Measurements from ENCODE around the gene PTPRS.

Gene PTPRS

DNA sequence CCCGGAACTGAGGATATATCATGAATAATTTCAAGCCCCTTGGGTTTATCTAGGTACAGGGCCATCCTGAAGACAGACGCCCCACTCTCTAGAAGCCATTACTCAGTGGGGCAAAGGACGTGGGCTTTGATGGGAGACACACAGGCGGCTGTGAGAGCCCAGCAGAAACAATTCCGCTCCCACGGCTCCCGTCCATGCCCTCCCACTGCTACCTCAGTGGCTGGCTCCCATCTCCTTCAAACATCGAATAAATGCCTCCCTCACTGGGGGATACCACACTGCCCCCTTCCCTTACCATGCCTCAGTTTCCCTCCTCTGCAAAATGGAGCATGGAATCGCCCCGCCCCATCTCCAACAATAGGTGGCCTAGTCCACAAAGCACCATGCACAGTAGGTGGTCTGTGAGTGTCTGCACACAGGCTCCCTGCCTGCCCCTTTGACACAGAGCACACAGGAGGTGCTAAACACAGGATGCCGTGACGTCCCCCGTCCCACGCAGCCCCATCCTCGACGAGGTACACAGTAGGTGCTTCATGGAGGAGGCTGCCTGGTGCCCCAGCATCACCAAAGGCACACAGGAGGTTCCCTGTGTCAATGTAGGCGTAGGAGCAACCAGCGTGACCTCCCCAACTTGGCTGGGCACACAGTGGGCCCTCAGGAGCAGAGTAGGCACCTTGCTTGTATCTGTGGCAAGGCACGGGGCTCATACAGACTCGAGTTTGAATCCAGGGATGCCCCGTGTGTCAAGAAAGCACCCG lies 46.0 kb downstream of the PTPRS start:
- H3K9me3 Mint-ChIP-seq: peaks cover 11% of the 10 kb centered on the region
- peaks cover 6% of the 10 kb centered on the region for H3K36me3 Mint-ChIP-seq
- no peak overlapping the region for H3K4me3 Mint-ChIP-seq
- H3K27ac Mint-ChIP-seq: no peak overlapping the region
- H3K4me1 Mint-ChIP-seq: peaks cover 18% of the 10 kb centered on the region
- peaks cover 62% of the 10 kb centered on the region for H3K27me3 Mint-ChIP-seq
- ATAC-seq: no peak

DNA sequence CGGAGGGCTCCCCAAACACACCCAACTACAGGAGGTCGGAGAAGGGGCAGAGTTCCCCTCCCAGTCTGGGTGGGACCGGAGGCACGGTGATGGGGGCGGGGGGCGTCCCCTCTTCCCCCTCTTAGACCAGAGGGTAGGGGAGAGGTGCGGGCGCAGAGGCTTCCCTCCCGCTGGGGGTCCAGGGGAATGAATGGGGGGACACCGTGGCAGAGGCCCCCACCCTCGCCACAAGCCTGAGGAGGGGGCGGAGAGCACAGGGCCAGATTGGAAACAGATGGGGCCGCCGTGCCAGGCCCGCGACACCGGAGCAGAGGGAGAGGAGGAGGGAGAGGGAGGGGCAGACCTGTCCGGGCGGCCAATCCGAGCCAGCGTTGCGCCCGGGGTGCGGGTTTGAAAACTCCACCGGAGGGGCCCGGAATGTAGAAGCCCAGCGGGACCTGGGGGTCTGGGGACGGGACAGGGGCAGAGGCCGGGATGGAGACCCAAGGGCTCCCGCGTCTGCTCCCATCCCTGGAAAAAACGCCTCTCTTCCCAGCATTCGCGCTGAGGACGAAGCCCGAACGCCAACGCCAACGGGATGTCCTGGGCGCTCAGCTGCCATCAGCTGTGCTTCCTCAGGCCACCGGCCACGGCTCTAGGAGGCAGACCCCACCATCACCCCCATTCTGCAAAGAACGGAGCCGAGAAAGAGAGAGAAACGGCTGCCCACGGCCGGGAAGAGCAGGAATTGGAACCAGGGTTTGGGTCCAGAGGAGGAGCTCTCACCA lies 46.8 kb downstream of the PTPRS start:
- Mint-ChIP-seq H3K4me3 (peak overlapping the region; percentile 59), H3K27ac (no peak overlapping the region), H3K9me3 (peaks cover 5% of the 10 kb centered on the region), H3K4me1 (peaks cover 18% of the 10 kb centered on the region), H3K36me3 (no peaks in the 10 kb centered on the region), H3K27me3 (peaks cover 62% of the 10 kb centered on the region)
- ATAC-seq: peak; percentile 3

DNA sequence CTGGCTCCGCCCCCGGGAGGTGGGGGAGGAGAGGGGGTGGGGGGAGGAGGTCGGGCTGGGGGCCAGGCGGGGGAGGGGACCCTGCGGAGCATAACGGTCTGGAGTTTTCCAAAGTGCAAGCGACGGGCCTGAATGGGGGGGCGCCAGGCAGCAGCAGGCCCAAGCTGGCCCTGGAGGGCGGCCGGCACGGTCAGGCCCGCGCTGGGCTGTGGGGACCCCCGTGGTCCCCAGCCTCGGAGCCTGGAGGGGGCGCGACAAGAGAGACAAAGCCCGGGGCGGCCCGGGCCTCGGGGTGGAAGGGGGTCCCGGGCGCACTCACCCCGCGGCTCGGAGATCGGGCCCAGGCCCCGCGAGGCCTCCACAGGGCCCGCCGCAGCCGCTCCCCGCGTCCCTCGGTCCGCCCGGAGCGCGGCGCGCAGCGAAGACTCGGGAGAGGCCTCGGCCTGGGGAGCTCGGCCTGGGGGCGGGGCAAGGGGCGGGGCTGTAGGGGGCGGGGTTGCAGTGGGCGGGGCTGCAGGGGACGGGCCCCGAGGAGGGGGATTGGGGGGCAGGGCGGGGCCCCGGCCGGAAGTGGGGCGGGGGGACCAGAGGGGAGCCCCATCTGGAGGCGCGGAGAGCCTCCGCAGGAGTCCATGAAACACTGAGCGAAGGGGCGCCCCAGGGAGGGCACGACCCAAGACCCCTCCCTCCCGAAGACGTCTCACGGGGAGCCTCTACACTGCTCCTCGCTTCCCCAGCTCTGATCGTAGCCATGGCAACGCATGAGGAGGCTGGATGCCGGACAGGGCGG lies 47.6 kb downstream of the PTPRS start:
- H3K27ac Mint-ChIP-seq: no peak overlapping the region
- H3K4me3 Mint-ChIP-seq: peak overlapping the region; percentile 59
- H3K9me3 Mint-ChIP-seq: no peaks in the 10 kb centered on the region
- H3K27me3 Mint-ChIP-seq: peaks cover 62% of the 10 kb centered on the region
- H3K4me1 Mint-ChIP-seq: peaks cover 23% of the 10 kb centered on the region
- ATAC-seq: peak; percentile 58
- no peaks in the 10 kb centered on the region for H3K36me3 Mint-ChIP-seq

DNA sequence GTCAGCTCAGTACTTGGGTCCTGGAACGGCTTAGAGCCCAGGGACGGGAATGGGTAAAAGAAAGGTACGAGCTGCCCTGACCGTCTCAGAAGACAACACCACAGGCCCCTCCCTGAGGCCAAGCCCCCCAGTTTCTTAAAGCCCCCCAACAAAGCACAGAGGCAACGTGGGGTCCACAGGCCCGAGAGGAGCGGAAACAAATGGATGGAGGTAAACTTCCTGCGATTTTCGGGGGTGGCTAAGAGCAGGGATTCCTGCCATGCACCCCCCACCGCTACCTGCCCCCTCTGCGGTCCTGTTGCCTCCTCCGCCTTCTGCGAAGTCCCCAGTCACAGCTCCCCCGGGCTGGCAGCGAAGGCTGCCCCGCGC lies 48.2 kb downstream of the PTPRS start:
- peak overlapping the region; percentile 46 for H3K4me3 Mint-ChIP-seq

DNA sequence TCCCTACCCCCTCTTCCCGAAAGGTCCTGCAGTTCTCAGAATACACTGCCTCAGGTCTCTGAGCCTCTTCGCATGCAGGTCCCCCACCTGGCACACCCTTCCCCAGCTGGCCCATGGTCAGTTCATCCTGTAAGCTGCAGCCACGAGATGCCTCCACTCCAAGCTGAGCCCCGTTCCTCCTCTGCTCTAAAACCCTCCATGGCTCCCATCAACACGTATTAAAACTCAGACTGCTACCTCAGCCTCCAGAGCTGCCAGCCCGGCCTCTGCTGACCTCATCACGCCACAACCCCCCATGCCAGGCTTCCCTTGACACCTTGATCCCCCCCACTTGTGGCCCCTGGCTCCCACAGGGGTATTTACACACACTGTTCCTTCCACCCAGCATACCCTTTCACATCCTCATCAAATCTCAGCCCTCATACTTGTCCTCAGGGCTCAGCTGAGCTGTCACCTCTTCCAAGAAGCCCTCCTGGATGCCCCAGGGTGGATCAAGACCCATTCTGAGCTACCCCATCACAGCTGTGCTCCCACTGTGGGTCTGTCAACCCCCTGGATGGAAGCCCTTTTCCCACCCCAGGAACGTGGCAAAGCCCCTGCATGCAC lies 48.9 kb downstream of the PTPRS start:
- H3K27me3 Mint-ChIP-seq: peaks cover 67% of the 10 kb centered on the region
- ATAC-seq: no peak
- H3K27ac Mint-ChIP-seq: no peak overlapping the region
- H3K4me1 Mint-ChIP-seq: peaks cover 36% of the 10 kb centered on the region
- H3K4me3 Mint-ChIP-seq: peak overlapping the region; percentile 46
- H3K36me3 Mint-ChIP-seq: no peaks in the 10 kb centered on the region
- H3K9me3 Mint-ChIP-seq: peaks cover 3% of the 10 kb centered on the region

More for the DNA sequence above, 48.2 kb downstream of the PTPRS start:
- Mint-ChIP-seq H3K9me3 (peaks cover 3% of the 10 kb centered on the region), H3K27me3 (peaks cover 66% of the 10 kb centered on the region), H3K27ac (no peak overlapping the region), H3K36me3 (no peaks in the 10 kb centered on the region), H3K4me1 (peaks cover 29% of the 10 kb centered on the region)
- ATAC-seq: no peak

All from stimulated activated memory B cell treated with anti-CD40 and anti-IgM and Interleukin-4, amounts not matched to agents 10 μg/mL and 1 μg/mL and 100 μg/mL, for 72 hours (primary cell).